Calu3 (cell line): Measurements from ENCODE around the gene C16orf46. TPM values are rescaled to one million over a fixed set of nuclear protein-coding genes. Genes with fewer than 3 reads are reported as not detected.

Experiments
- BruUV-seq: library from RNA; stranded (reverse); fragments of 400-500 nt; replicated peaks from 2 replicates; lab custom pipeline; 2021; lab: Mats Ljungman, UMichigan
- CTCF ChIA-PET: fragments of 300-600 bp; sonication (Branson Sonifier 250); formaldehyde crosslinking; loops from one replicate; lab custom pipeline; 2022; ENCODE audit warnings: antibody characterized with exemption; lab: Charles Lee
- DNase-seq: peaks from one replicate; pipeline ENCODE4 v3.0.0; 2022
- H3K27ac Mint-ChIP-seq: one replicate; pipeline ENCODE4 v1.8.0; 2022; ENCODE audit warnings: mixed read lengths; ENCODE audit not compliant: unreplicated experiment
- H3K27me3 Mint-ChIP-seq: one replicate; pipeline ENCODE4 v1.8.0; 2022; ENCODE audit warnings: mixed read lengths; ENCODE audit not compliant: unreplicated experiment
- H3K36me3 Mint-ChIP-seq: one replicate; pipeline ENCODE4 v1.8.0; 2022; ENCODE audit warnings: mild to moderate bottlenecking, moderate library complexity, mixed read lengths; ENCODE audit not compliant: insufficient read depth, unreplicated experiment
- H3K4me1 Mint-ChIP-seq: one replicate; pipeline ENCODE4 v1.8.0; 2022; ENCODE audit warnings: mild to moderate bottlenecking, low read depth, mixed read lengths; ENCODE audit not compliant: unreplicated experiment
- H3K4me3 Mint-ChIP-seq: one replicate; pipeline ENCODE4 v1.8.0; 2022; ENCODE audit warnings: mild to moderate bottlenecking, low read depth, moderate library complexity, mixed read lengths; ENCODE audit not compliant: unreplicated experiment
- H3K9me3 Mint-ChIP-seq: one replicate; pipeline ENCODE4 v1.8.0; 2022; ENCODE audit warnings: low read depth, mixed read lengths; ENCODE audit not compliant: unreplicated experiment
- intact Hi-C: fragments of 100-400 bp; cut with micrococcal nuclease; formaldehyde crosslinking; loops from one replicate; pipeline ENCODE4 v1.10.0; 2022; ENCODE audit not compliant: unreplicated experiment
- total RNA-seq: library from RNA; stranded (reverse); gene quantifications from 2 replicates; pipeline ENCODE4 v1.2.3, GENCODE V29; 2022
- TF ChIP-seq, protein P1 (sequence below): fragments of 200-600 bp; IDR thresholded peaks from one replicate; pipeline ENCODE4 v1.8.0; 2022; ENCODE audit warnings: antibody characterized with exemption; ENCODE audit not compliant: unreplicated experiment

C16orf46 gene
- total RNA-seq, 1 experiment from 2014 or later, result 2.2 TPM

DNA sequence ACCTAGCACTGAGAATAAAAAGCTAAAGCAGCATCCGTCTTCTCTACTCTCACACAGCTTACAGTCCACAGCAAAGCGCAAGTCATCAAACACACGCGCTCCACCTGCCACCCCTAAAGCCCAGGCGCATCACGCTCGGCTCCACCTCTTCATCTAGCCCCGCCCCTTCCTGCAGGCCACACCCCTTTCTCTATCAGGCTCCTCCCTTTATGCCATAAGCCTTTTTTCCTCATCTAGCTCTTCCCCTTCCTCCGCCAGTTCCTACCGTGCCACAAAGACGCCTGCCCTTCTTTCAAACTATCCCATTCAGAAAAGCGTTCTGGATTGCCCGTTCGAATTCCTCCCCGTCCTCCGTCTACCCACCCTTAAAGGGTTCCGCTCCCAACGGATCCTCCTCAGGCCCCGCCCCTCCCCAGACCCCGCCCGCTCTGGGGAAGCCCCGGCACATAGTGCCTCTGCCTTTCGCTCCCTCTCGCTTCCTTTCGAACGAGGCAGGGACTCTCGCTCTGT lies 417 bp downstream of the C16orf46 start:
- Mint-ChIP-seq H3K27ac (no peak overlapping the region), H3K4me3 (no peak overlapping the region), H3K4me1 (peaks cover 6% of the 10 kb centered on the region), H3K36me3 (peaks cover 10% of the 10 kb centered on the region), H3K27me3 (no peaks in the 10 kb centered on the region), H3K9me3 (no peaks in the 10 kb centered on the region)
- DNase-seq, result peak; percentile 94
- TF ChIP-seq, protein P1, sequence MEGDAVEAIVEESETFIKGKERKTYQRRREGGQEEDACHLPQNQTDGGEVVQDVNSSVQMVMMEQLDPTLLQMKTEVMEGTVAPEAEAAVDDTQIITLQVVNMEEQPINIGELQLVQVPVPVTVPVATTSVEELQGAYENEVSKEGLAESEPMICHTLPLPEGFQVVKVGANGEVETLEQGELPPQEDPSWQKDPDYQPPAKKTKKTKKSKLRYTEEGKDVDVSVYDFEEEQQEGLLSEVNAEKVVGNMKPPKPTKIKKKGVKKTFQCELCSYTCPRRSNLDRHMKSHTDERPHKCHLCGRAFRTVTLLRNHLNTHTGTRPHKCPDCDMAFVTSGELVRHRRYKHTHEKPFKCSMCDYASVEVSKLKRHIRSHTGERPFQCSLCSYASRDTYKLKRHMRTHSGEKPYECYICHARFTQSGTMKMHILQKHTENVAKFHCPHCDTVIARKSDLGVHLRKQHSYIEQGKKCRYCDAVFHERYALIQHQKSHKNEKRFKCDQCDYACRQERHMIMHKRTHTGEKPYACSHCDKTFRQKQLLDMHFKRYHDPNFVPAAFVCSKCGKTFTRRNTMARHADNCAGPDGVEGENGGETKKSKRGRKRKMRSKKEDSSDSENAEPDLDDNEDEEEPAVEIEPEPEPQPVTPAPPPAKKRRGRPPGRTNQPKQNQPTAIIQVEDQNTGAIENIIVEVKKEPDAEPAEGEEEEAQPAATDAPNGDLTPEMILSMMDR, result no peak
- CTCF ChIA-PET, result interaction anchor here (0.7 to 1.2 kb wide), 4 partner anchors 41 to 162 kb away, joined by 3 to 9 read pairs (median 3); partner anchors contain the start of genes ATMIN and BCO1
- intact Hi-C loops, result loop anchor here (5.0 kb wide), 1 partner anchor 66 kb away; no protein-coding TSS in a partner anchor
- no TSS peak for BruUV-seq

DNA sequence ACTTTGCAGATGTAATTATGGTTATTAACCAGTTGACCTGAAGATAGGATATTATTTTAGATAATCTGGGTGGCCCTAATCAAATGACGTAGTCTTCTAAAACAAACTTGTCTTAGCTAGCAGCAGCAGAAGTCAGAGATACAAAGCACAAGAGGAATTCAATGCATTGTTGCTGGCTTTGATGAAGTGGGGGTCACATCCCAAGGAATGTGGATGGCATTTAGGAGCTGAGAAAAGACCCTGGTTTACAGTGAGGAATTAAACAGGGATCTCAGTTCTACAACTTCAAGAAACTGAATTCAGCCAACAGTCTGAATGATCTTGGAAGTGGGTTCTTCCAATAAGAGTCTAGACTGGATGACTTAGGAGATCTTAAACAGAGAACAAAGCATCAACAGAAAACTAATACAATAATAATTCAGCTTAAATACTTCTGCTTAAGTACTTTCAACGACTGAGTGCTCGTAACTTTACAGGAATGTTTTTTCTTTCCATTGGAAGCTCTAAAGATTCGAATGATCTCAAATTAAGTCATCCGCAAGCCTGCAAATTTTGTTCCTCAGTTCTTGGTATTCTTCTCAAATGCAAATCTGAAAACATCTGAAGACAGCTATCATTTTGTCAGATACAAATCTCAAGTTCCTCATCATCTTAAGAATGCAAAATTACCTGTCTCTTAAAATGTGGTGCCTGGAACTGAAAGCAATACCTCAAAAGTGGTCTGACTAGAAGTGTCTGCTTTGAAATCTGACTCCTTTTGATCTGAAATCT lies 3.3 kb downstream of the C16orf46 start:
- intact Hi-C loops, result no loop called here
- CTCF ChIA-PET, result interaction anchor here (0.8 to 1.5 kb wide), 2 partner anchors 29 to 38 kb away, joined by 3 read pairs; partner anchors contain the start of gene ATMIN
- Mint-ChIP-seq H3K36me3 (no peaks in the 10 kb centered on the region), H3K9me3 (no peaks in the 10 kb centered on the region), H3K27ac (no peak overlapping the region), H3K4me3 (no peak overlapping the region), H3K4me1 (peaks cover 14% of the 10 kb centered on the region), H3K27me3 (no peaks in the 10 kb centered on the region)
- BruUV-seq, result no TSS peak
- DNase-seq, result no peak
- TF ChIP-seq, protein P1, result no peak

DNA sequence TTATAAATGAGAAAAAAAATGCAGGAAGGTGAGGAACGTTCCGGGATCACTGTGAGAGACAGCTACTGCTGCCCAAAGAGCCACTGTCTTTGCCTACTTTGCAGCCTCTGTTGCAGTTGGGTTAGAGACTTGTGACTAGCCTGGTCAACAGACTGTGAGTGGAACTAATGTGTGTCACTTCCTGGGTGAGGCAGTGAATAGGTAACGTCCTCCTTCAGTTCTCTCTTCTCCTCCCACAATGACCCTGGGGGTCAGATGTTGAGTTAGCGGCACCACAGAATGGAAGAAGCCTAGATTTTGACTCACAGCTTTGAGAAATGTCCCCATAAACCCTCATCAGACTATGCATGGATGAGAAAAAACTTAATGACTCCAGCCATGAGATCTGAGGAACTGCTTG lies 5.2 kb downstream of the C16orf46 start:
- Mint-ChIP-seq H3K27me3 (no peaks in the 10 kb centered on the region), H3K36me3 (no peaks in the 10 kb centered on the region), H3K27ac (no peak overlapping the region), H3K4me3 (no peak overlapping the region), H3K4me1 (peaks cover 14% of the 10 kb centered on the region), H3K9me3 (no peaks in the 10 kb centered on the region)
- no TSS peak for BruUV-seq
- DNase-seq, result peak; percentile 44
- TF ChIP-seq, protein P1, result no peak
- CTCF ChIA-PET, result interaction anchor here (1.1 kb wide), 1 partner anchor 35 kb away, joined by 3 read pairs; no protein-coding TSS in a partner anchor
- intact Hi-C loops, result no loop called here

DNA sequence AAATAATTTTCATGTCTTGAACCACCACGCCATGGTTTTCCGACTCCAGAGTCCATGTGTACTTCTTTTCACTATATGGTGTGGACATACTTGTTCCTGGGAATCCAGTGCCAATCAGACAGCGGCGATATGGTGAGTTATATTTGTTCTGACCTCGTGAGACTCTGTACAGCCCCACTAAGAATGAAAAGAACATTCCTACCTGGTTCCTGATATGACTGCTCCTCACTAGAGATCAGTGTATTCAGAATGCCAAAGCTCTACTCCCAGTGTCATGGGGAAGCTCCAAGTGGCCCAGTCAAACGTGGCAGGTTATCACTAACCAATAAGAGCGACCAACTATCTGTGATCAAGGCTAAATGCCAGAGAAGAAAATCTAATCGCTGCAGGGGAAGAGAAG lies 6.1 kb downstream of the C16orf46 start:
- Mint-ChIP-seq H3K4me1 (peaks cover 14% of the 10 kb centered on the region), H3K4me3 (no peak overlapping the region), H3K27ac (no peak overlapping the region), H3K9me3 (no peaks in the 10 kb centered on the region), H3K36me3 (no peaks in the 10 kb centered on the region), H3K27me3 (no peaks in the 10 kb centered on the region)
- CTCF ChIA-PET, result interaction anchor here (1.1 kb wide), 1 partner anchor 34 kb away, joined by 3 read pairs; no protein-coding TSS in a partner anchor
- no peak for DNase-seq
- intact Hi-C loops, result no loop called here
- BruUV-seq, result no TSS peak
- TF ChIP-seq, protein P1, result no peak
